Muscle of leg (tissue), 11 donors: ENCODE measurements around the gene ADAM12. TPM values are rescaled to one million over a fixed set of nuclear protein-coding genes. Genes with fewer than 3 reads are reported as not detected.

ENCODE experiments used
- DNase-seq: peaks from one replicate; pipeline ENCODE4 v3.0.0; 2013
- H3K27ac ChIP-seq: one replicate; pipeline ENCODE4 v1.5.1; 2013; ENCODE audit warnings: mild to moderate bottlenecking, low read length, control low read depth
- H3K27me3 ChIP-seq: one replicate; pipeline ENCODE4 v1.6.1; 2013; ENCODE audit warnings: low read length; ENCODE audit not compliant: control insufficient read depth, insufficient read depth
- H3K36me3 ChIP-seq: one replicate; pipeline ENCODE4 v1.6.1; 2013; ENCODE audit warnings: low read length; ENCODE audit not compliant: control insufficient read depth, insufficient read depth
- H3K4me1 ChIP-seq: one replicate; pipeline ENCODE4 v1.6.1; 2013; ENCODE audit warnings: low read length; ENCODE audit not compliant: control insufficient read depth, insufficient read depth
- H3K4me3 ChIP-seq: one replicate; pipeline ENCODE4 v1.5.1; 2013; ENCODE audit warnings: low read length, control low read depth
- H3K9me3 ChIP-seq: replicated peaks from 2 replicates; pipeline ENCODE4 v1.6.1; 2013; ENCODE audit warnings: low read depth, low read length; ENCODE audit not compliant: control insufficient read depth
- WGBS: methylation state at CpG from one replicate; pipeline ENCODE4 v1.1.5; 2013; ENCODE audit warnings: missing lambda C conversion rate; ENCODE audit not compliant: insufficient coverage; 5-methylcytosine and 5-hydroxymethylcytosine counted together
- polyA plus RNA-seq, 8 donors: library from polyadenylated mRNA; unstranded; fragments of 120-200 nt; gene quantifications; one replicate each; pipeline versions ENCODE4 v1.2.1 to v1.2.3, GENCODE V29; 2013; ENCODE audit warnings: inconsistent platforms in 1 of 8, low replicate concordance in 1 of 8; ENCODE audit not compliant: insufficient read length in 8 of 8, insufficient read depth in 1 of 8
- total RNA-seq: library from RNA; stranded (reverse); fragments of 120-200 nt; gene quantifications from one replicate; pipeline ENCODE4 v1.2.4, GENCODE V29; 2013

Gene ADAM12
- total and polyA plus RNA-seq, 9 donors, result 11.7 to 39.6 (median 21.0) TPM

GRCh38 chr10:126111516-126111915, 276.8 kb downstream of the ADAM12 start:
- no peaks in the 10 kb centered on the region for H3K27me3 ChIP-seq
- DNase-seq, result peak; percentile 89
- H3K27ac ChIP-seq, result peak overlapping the region; percentile 69

GRCh38 chr10:126110489-126111180, 277.6 kb downstream of the ADAM12 start:
- Histone ChIP-seq H3K27me3 (no peaks in the 10 kb centered on the region), H3K36me3 (peaks cover 2% of the 10 kb centered on the region), H3K27ac (peak overlapping the region; percentile 69), H3K9me3 (no peaks in the 10 kb centered on the region), H3K4me1 (peaks cover 4% of the 10 kb centered on the region), H3K4me3 (no peak overlapping the region)
- 0% methylated on average over 1 of the region's 5 CpGs for WGBS
- peak; percentile 91 for DNase-seq

More at GRCh38 chr10:126111516-126111915, 276.8 kb downstream of the ADAM12 start:
- Histone ChIP-seq H3K9me3 (no peaks in the 10 kb centered on the region), H3K4me1 (peaks cover 4% of the 10 kb centered on the region), H3K36me3 (peaks cover 2% of the 10 kb centered on the region), H3K4me3 (no peak overlapping the region)
- no CpG with 5 or more reads among the region's 6 CpGs for WGBS

GRCh38 chr10:126109893-126110292, 278.4 kb downstream of the ADAM12 start:
- DNase-seq, result no peak
- no peaks in the 10 kb centered on the region for H3K27me3 ChIP-seq
- peaks cover 2% of the 10 kb centered on the region for H3K36me3 ChIP-seq
- peak overlapping the region; percentile 42 for H3K27ac ChIP-seq
- H3K4me1 ChIP-seq, result peaks cover 4% of the 10 kb centered on the region
- H3K9me3 ChIP-seq, result no peaks in the 10 kb centered on the region
- no peak overlapping the region for H3K4me3 ChIP-seq
- WGBS, result 83% methylated on average over 1 of the region's 5 CpGs

GRCh38 chr10:126108693-126109092, 279.6 kb downstream of the ADAM12 start:
- H3K4me1 ChIP-seq, result peaks cover 12% of the 10 kb centered on the region
- WGBS, result 40% methylated on average over 1 of the region's 4 CpGs
- no peak overlapping the region for H3K27ac ChIP-seq
- H3K27me3 ChIP-seq, result no peaks in the 10 kb centered on the region
- peak; percentile 94 for DNase-seq
- peaks cover 2% of the 10 kb centered on the region for H3K36me3 ChIP-seq
- no peak overlapping the region for H3K4me3 ChIP-seq
- H3K9me3 ChIP-seq, result no peaks in the 10 kb centered on the region

GRCh38 chr10:126104767-126105166, 283.5 kb downstream of the ADAM12 start:
- Histone ChIP-seq H3K9me3 (no peaks in the 10 kb centered on the region), H3K36me3 (peaks cover 6% of the 10 kb centered on the region), H3K27me3 (no peaks in the 10 kb centered on the region), H3K4me3 (no peak overlapping the region), H3K27ac (no peak overlapping the region), H3K4me1 (peaks cover 28% of the 10 kb centered on the region)
- peak; percentile 64 for DNase-seq
- WGBS, result 61% methylated on average over 2 of the region's 8 CpGs

GRCh38 chr10:126102636-126103035, 285.6 kb downstream of the ADAM12 start:
- Histone ChIP-seq H3K27me3 (no peaks in the 10 kb centered on the region), H3K4me3 (no peak overlapping the region), H3K9me3 (no peaks in the 10 kb centered on the region), H3K4me1 (peaks cover 24% of the 10 kb centered on the region), H3K36me3 (peaks cover 4% of the 10 kb centered on the region), H3K27ac (no peak overlapping the region)
- WGBS, result 30% methylated on average over 5 of the region's 9 CpGs
- DNase-seq, result peak; percentile 87

GRCh38 chr10:126101736-126102135, 286.5 kb downstream of the ADAM12 start:
- peak; percentile 90 for DNase-seq
- Histone ChIP-seq H3K9me3 (no peaks in the 10 kb centered on the region), H3K27ac (peak overlapping the region; percentile 81), H3K36me3 (peaks cover 4% of the 10 kb centered on the region), H3K4me3 (no peak overlapping the region), H3K27me3 (no peaks in the 10 kb centered on the region), H3K4me1 (peaks cover 24% of the 10 kb centered on the region)
- WGBS, result 26% methylated on average over 2 of the region's 4 CpGs

- Histone ChIP-seq H3K27me3 (no peaks in the 10 kb centered on the region), H3K27ac (peak overlapping the region; percentile 65), H3K36me3 (peaks cover 4% of the 10 kb centered on the region), H3K4me1 (peaks cover 24% of the 10 kb centered on the region), H3K9me3 (no peaks in the 10 kb centered on the region), H3K4me3 (no peak overlapping the region)
- whole genome bisulfite sequencing, result no CpG with 5 or more reads among the region's 1 CpG
- DNase-seq, result peak; percentile 50
These were observed 287.0 kb downstream of the ADAM12 start for GRCh38 chr10:126101325-126101724.

GRCh38 chr10:126099366-126099765, 288.9 kb downstream of the ADAM12 start:
- no CpG with 5 or more reads among the region's 3 CpGs for WGBS
- H3K4me1 ChIP-seq, result peaks cover 20% of the 10 kb centered on the region

GRCh38 chr10:126098226-126098581, 290.1 kb downstream of the ADAM12 start:
- no peaks in the 10 kb centered on the region for H3K27me3 ChIP-seq
- H3K9me3 ChIP-seq, result no peaks in the 10 kb centered on the region
- no CpG with 5 or more reads among the region's 3 CpGs for WGBS
- no peak for DNase-seq
- H3K4me1 ChIP-seq, result peaks cover 12% of the 10 kb centered on the region
- H3K36me3 ChIP-seq, result peaks cover 7% of the 10 kb centered on the region
- H3K27ac ChIP-seq, result no peak overlapping the region
- no peak overlapping the region for H3K4me3 ChIP-seq

More at GRCh38 chr10:126099366-126099765, 288.9 kb downstream of the ADAM12 start:
- H3K27me3 ChIP-seq, result no peaks in the 10 kb centered on the region
- H3K27ac ChIP-seq, result no peak overlapping the region
- peaks cover 4% of the 10 kb centered on the region for H3K36me3 ChIP-seq
- peak; percentile 78 for DNase-seq
- H3K9me3 ChIP-seq, result no peaks in the 10 kb centered on the region
- H3K4me3 ChIP-seq, result no peak overlapping the region
